ENCODE measurements around the gene FASTKD2.

FASTKD2 gene

DNA sequence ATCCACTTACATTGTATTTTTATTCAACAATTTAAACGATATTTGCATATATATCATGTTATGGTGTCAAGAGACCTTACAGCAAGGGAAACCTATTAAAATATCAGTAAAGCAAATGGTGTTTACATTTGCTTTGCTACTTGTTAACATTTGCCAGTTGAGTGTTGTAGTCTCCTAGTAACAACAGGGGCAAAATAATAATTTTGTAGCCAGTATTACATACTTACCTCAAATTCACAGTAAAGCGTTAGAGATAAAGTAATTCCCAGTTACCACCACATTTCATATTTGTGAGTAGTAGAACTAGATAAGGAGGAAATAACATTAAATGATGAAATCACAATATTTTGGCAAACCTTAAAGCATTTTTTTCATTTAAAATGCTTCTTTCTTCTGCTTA is 71.3 kb downstream of the FASTKD2 start:
- peak; percentile 26 for DNase-seq (ENCODE audit: low read depth)

DNA sequence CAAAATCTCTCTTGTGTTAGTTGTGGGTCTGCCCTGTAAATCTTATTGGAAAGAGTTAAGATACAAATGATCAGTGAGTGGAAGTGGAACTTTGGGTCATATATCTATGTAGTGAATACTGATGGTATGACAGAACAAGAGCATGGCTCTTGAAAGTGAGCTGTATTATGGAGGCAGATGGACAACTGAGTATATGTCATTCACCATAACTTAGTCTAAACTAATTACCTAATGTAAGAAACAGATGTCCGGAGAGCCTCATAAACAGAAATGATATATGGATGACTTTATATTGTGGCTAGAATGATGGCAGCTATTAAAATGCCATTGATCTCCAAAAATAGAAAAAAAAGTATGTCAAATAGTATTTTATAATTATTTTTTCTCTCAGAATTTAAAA is 72.4 kb downstream of the FASTKD2 start:
- DNase-seq (ENCODE audit: low read depth): no peak

GRCh38 chr2:206838690-206839089 is 73.3 kb downstream of the FASTKD2 start:
- no peak for DNase-seq (ENCODE audit: low read depth)

DNA sequence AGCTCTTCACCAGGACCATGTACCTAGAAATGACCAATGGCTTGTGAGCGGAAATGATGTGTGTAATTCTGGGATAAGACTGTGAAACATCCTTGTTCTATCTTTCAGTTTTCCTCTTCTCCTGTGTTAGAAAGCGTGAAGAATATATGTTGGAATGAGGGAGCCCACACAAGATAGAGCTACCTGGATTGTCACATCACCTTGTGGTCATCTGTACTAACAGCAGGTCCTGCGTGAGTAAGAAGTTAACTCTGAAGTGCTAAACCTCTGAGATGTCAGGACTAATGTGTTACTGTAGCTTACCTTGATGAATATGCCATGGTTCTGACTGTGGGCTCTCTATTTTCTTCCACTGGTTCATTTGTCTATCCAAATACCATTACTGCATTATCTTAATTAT is 75.6 kb downstream of the FASTKD2 start:
- no peak for DNase-seq (ENCODE audit: low read depth)
